Testis (tissue), 2 donors: ENCODE measurements around the gene MRE11.

Source experiments
- CTCF ChIP-seq, 3 experiments: fragments of 450-650 bp in 2 of 3; fragments of 200-600 bp in 1 of 3; sonication (generic) in 1 of 3; IDR thresholded peaks; one replicate each; pipeline ENCODE4 v1.5.1; 2016 to 2019; ENCODE audit warnings: antibody characterized with exemption in 3 of 3, mild to moderate bottlenecking in 2 of 3, moderate library complexity in 1 of 3
- POLR2A ChIP-seq: fragments of 450-650 bp; IDR thresholded peaks from one replicate; pipeline ENCODE4 v1.6.1; 2017; ENCODE audit warnings: antibody characterized with exemption, mild to moderate bottlenecking, moderate library complexity

GRCh38 chr11:94398101-94398500 is 95.5 kb downstream of the MRE11 start:
- TF ChIP-seq CTCF (IDR thresholded peaks at IDR 0.05), result no peak
- no peak for TF ChIP-seq POLR2A
